Measurements from ENCODE around the gene PCP4L1.

GRCh38 chr1:161307892-161308638 is 49.5 kb downstream of the PCP4L1 start:
- TF ChIP-seq POLR2A (IDR thresholded peaks at IDR 0.05) (no peak), CTCF (IDR thresholded peaks at IDR 0.05) (no peak), POLR2AphosphoS5 (IDR thresholded peaks at IDR 0.05) (no peak), EP300 (IDR thresholded peaks at IDR 0.05) (no peak)
